ENCODE measurements around the gene PRKCZ. TPM values are rescaled to one million over a fixed set of nuclear protein-coding genes. Genes with fewer than 3 reads are reported as not detected.

PRKCZ gene
- polyA plus RNA-seq, 1 of the 3 experiments (the other 2 are of a cell fraction): 24.2 TPM

- no peaks in the 10 kb centered on the region for H3K79me2 ChIP-seq (ENCODE audit: insufficient read depth)
- CTCF ChIA-PET: interaction anchor here (1.4 kb wide), 1 partner anchor 72 kb away, joined by 3 read pairs; no protein-coding TSS in a partner anchor
- POLR2A ChIA-PET: no interaction called here
- TF ChIP-seq TCF12 (IDR thresholded peaks at IDR 0.05) (no peak), CTCF (IDR thresholded peaks at IDR 0.05) (no peak), NRF1 (IDR thresholded peaks at IDR 0.05; ENCODE audit: low read depth, low read length) (no peak), RCOR1 (IDR thresholded peaks at IDR 0.05; ENCODE audit: low read length) (no peak)
- TF ChIP-seq, protein P1, sequence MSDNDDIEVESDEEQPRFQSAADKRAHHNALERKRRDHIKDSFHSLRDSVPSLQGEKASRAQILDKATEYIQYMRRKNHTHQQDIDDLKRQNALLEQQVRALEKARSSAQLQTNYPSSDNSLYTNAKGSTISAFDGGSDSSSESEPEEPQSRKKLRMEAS (IDR thresholded peaks at IDR 0.05; ENCODE audit: low read depth): no peak
- H3F3A ChIP-seq (replicated peaks; ENCODE audit: insufficient read depth): no peaks in the 10 kb centered on the region
- H3K27ac ChIP-seq (ENCODE audit: low read depth in 2 of 2, low read length in 1 of 2): no peak overlapping the region
- no peak overlapping the region for H3K9ac ChIP-seq
- WGBS (ENCODE audit: low lambda C conversion rate): 91% methylated on average over 12 of the region's 12 CpGs
- no peaks in the 10 kb centered on the region for H3K9me3 ChIP-seq
- DNase-seq: no peak
- H3K27me3 ChIP-seq (ENCODE audit: insufficient read depth): no peaks in the 10 kb centered on the region
- H3K4me2 ChIP-seq: no peak overlapping the region
- H4K20me1 ChIP-seq (ENCODE audit: insufficient read depth): no peaks in the 10 kb centered on the region
- peaks cover 0 to 2% of the 10 kb centered on the region in 2 experiments; a peak in 1 of 4 replicates for H3K4me1 ChIP-seq (ENCODE audit: control insufficient read depth in 1 of 2, insufficient read depth in 2 of 2, low read depth in 1 of 2, low read length in 1 of 2)
- peaks cover 0 to 8% of the 10 kb centered on the region in 2 experiments for H3K36me3 ChIP-seq (replicated peaks in 1 of 2; ENCODE audit: control insufficient read depth in 1 of 2, insufficient read depth in 2 of 2, low read length in 1 of 2)
- H3K9me2 ChIP-seq: no peaks in the 10 kb centered on the region
- no peak overlapping the region for H3K4me3 ChIP-seq (ENCODE audit: low read depth in 2 of 2, low read length in 1 of 2)
- no peak overlapping the region for H2AFZ ChIP-seq (ENCODE audit: low read depth)
Measured at GRCh38 chr1:2102753-2103152, 52.5 kb downstream of the PRKCZ start.

DNA sequence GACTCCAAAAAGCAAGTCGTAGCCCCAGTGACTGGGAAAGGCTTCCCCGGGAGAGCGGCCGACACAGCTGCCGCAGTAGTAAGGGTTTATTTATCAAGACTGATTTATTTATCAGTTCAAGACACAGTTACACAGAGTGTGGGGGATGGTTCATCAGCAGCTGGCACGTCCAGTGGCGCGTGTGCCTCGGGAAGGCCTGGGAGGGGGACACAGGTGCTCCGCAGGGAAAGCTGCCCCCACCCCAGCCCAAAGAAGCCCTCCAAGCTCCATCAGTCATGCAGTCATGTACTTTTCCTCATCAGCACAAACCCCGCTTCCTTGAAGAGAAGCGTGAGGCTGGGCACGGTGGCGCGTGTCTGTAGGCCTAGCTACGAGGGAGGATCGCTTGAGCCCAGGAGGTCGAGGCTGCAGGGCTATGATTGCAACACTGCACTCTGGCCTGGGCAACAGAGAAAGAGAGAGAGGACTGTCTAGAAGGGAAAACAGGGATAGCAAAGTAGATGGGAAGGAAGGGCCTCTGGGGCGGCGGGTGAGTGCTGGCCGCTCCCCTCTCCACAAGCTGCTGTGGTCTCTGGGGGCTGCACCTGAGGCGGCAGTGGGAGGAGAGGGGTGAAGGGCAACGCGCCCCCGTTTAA is 53.2 kb downstream of the PRKCZ start:
- H2AFZ ChIP-seq (ENCODE audit: low read depth): no peak overlapping the region
- H3K27ac ChIP-seq (ENCODE audit: low read depth in 2 of 2, low read length in 1 of 2): no peak overlapping the region
- no peaks in the 10 kb centered on the region for H3K9me3 ChIP-seq
- H3K36me3 ChIP-seq (replicated peaks in 1 of 2; ENCODE audit: control insufficient read depth in 1 of 2, insufficient read depth in 2 of 2, low read length in 1 of 2): peaks cover 0 to 8% of the 10 kb centered on the region in 2 experiments
- no peaks in the 10 kb centered on the region for H3K79me2 ChIP-seq (ENCODE audit: insufficient read depth)
- CTCF ChIA-PET: interaction anchor here (0.9 to 1.4 kb wide), 2 partner anchors 37 to 71 kb away, joined by 3 to 5 read pairs; no protein-coding TSS in a partner anchor
- H3K9ac ChIP-seq: no peak overlapping the region
- DNase-seq: no peak
- peaks cover 0 to 2% of the 10 kb centered on the region in 2 experiments; a peak in 1 of 4 replicates for H3K4me1 ChIP-seq (ENCODE audit: control insufficient read depth in 1 of 2, insufficient read depth in 2 of 2, low read depth in 1 of 2, low read length in 1 of 2)
- TF ChIP-seq NRF1 (IDR thresholded peaks at IDR 0.05; ENCODE audit: low read depth, low read length) (no peak), NFIC (IDR thresholded peaks at IDR 0.05; ENCODE audit: borderline replicate concordance) (no peak)
- TF ChIP-seq, protein P2, sequence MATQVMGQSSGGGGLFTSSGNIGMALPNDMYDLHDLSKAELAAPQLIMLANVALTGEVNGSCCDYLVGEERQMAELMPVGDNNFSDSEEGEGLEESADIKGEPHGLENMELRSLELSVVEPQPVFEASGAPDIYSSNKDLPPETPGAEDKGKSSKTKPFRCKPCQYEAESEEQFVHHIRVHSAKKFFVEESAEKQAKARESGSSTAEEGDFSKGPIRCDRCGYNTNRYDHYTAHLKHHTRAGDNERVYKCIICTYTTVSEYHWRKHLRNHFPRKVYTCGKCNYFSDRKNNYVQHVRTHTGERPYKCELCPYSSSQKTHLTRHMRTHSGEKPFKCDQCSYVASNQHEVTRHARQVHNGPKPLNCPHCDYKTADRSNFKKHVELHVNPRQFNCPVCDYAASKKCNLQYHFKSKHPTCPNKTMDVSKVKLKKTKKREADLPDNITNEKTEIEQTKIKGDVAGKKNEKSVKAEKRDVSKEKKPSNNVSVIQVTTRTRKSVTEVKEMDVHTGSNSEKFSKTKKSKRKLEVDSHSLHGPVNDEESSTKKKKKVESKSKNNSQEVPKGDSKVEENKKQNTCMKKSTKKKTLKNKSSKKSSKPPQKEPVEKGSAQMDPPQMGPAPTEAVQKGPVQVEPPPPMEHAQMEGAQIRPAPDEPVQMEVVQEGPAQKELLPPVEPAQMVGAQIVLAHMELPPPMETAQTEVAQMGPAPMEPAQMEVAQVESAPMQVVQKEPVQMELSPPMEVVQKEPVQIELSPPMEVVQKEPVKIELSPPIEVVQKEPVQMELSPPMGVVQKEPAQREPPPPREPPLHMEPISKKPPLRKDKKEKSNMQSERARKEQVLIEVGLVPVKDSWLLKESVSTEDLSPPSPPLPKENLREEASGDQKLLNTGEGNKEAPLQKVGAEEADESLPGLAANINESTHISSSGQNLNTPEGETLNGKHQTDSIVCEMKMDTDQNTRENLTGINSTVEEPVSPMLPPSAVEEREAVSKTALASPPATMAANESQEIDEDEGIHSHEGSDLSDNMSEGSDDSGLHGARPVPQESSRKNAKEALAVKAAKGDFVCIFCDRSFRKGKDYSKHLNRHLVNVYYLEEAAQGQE (IDR thresholded peaks at IDR 0.05; ENCODE audit: low read depth, low read length): no peak
- TF ChIP-seq, protein P3, sequence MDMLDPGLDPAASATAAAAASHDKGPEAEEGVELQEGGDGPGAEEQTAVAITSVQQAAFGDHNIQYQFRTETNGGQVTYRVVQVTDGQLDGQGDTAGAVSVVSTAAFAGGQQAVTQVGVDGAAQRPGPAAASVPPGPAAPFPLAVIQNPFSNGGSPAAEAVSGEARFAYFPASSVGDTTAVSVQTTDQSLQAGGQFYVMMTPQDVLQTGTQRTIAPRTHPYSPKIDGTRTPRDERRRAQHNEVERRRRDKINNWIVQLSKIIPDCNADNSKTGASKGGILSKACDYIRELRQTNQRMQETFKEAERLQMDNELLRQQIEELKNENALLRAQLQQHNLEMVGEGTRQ (IDR thresholded peaks at IDR 0.05; ENCODE audit: borderline replicate concordance, low read depth, low read length): no peak
- 91% methylated on average over 21 of the region's 25 CpGs for WGBS (ENCODE audit: low lambda C conversion rate)
- H3K9me2 ChIP-seq: no peaks in the 10 kb centered on the region
- H3K4me2 ChIP-seq: no peak overlapping the region
- no peak overlapping the region for H3K4me3 ChIP-seq (ENCODE audit: low read depth in 2 of 2, low read length in 1 of 2)
- no peaks in the 10 kb centered on the region for H3K27me3 ChIP-seq (ENCODE audit: insufficient read depth)
- H3F3A ChIP-seq (replicated peaks; ENCODE audit: insufficient read depth): no peaks in the 10 kb centered on the region
- no peaks in the 10 kb centered on the region for H4K20me1 ChIP-seq (ENCODE audit: insufficient read depth)
- POLR2A ChIA-PET: no interaction called here

Data from SK-N-SH (cell line).